ENCODE results near the gene RNASEL.

RNASEL gene

GRCh38 chr1:182627622-182628021, 38.6 kb upstream of the RNASEL start:
- TF ChIP-seq, protein P1, sequence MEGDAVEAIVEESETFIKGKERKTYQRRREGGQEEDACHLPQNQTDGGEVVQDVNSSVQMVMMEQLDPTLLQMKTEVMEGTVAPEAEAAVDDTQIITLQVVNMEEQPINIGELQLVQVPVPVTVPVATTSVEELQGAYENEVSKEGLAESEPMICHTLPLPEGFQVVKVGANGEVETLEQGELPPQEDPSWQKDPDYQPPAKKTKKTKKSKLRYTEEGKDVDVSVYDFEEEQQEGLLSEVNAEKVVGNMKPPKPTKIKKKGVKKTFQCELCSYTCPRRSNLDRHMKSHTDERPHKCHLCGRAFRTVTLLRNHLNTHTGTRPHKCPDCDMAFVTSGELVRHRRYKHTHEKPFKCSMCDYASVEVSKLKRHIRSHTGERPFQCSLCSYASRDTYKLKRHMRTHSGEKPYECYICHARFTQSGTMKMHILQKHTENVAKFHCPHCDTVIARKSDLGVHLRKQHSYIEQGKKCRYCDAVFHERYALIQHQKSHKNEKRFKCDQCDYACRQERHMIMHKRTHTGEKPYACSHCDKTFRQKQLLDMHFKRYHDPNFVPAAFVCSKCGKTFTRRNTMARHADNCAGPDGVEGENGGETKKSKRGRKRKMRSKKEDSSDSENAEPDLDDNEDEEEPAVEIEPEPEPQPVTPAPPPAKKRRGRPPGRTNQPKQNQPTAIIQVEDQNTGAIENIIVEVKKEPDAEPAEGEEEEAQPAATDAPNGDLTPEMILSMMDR (IDR thresholded peaks at IDR 0.05; ENCODE audit: low read depth, low read length, missing control alignments) = no peak

DNA sequence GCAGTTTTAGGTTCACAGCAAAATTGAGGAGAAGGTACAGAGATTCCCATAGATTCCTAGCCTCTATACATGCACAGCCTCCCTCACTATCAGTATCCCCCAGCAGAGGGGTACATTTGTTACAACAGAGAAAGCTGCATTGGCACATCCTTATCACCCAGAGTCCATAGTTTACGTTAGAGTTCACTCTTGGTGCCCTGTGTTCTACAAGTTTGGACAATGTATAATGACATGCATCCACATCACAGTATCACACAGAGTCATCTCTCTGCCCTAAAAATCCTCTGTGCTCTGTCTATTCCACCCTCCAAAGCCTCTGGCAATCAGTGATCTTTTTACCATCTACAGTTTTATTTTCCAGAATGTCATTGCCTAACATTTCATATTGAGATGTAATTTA, 37.5 kb upstream of the RNASEL start:
- no peak overlapping the region for H3K4me3 ChIP-seq (replicated peaks; ENCODE audit: low read depth, low read length)
- TF ChIP-seq, protein P1 (IDR thresholded peaks at IDR 0.05; ENCODE audit: low read depth, low read length, missing control alignments) = no peak
- DNase-seq (ENCODE audit: extremely low read depth, low read depth) = no peak

More at GRCh38 chr1:182627622-182628021, 38.6 kb upstream of the RNASEL start:
- H3K4me3 ChIP-seq (replicated peaks; ENCODE audit: low read depth, low read length) = no peak overlapping the region
- DNase-seq (ENCODE audit: extremely low read depth, low read depth) = no peak

- no peak for DNase-seq (ENCODE audit: extremely low read depth, low read depth)
- no peak overlapping the region for H3K4me3 ChIP-seq (replicated peaks; ENCODE audit: low read depth, low read length)
- TF ChIP-seq, protein P1 (IDR thresholded peaks at IDR 0.05; ENCODE audit: low read depth, low read length, missing control alignments) = no peak
These were observed 36.9 kb upstream of the RNASEL start for GRCh38 chr1:182625719-182626504.

DNA sequence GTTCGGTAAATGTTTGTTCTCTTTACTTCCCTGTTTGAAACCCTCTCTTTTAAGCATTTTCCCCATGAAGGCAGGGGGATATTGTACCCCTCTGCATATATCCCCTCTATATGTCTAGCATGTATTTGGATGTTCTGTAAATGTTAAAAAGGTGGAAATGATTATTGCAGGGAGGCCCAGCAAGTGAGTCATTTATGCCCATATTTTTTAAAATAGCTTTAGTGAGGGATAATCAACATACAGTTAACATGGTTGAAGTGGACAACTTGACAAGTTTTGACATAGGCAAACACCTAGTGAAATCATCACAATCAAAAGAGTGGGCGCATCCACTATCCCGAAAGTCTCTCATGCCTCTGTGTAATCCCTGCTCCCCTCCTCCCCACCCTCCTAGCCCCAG, 36.0 kb upstream of the RNASEL start:
- no peak overlapping the region for H3K4me3 ChIP-seq (replicated peaks; ENCODE audit: low read depth, low read length)
- TF ChIP-seq, protein P1 (IDR thresholded peaks at IDR 0.05; ENCODE audit: low read depth, low read length, missing control alignments) = no peak
- no peak for DNase-seq (ENCODE audit: extremely low read depth, low read depth)

- no peak overlapping the region for H3K4me3 ChIP-seq (replicated peaks; ENCODE audit: low read depth, low read length)
- TF ChIP-seq, protein P1 (IDR thresholded peaks at IDR 0.05; ENCODE audit: low read depth, low read length, missing control alignments) = no peak
- DNase-seq (ENCODE audit: extremely low read depth, low read depth) = no peak
These were observed 35.5 kb upstream of the RNASEL start for GRCh38 chr1:182624577-182624976.

DNA sequence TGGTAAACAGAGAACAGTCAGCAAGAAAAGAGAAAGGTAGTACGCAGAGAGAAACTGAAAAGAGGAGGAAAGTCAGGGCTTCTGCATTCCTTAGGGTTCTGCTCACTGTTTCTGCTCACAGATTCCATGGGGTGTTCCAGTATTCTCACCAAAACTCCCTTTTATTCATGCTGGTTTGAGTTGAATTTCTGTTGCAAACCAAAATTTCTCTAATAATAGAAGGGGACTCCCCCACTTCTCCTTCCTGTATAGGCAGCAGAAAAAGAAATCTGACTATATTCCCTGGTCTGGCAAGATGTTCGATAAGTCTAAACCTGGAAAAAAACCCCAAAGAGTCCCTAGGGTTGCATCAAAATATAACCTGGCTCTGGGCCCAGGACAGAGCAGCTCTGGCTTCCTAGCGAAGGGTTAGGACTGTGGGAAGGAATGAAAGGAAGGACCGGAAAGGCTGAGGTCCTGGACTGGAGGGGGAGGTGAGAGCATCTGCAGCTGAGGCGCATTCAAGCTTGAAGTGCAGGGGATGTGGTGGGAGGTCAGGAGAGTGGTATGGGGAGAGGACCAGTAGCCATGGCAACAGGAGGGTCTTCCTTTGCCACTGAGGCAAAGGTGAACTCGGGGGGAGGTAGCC, 34.0 kb upstream of the RNASEL start:
- TF ChIP-seq, protein P1 (IDR thresholded peaks at IDR 0.05; ENCODE audit: low read depth, low read length, missing control alignments) = no peak
- H3K4me3 ChIP-seq (replicated peaks; ENCODE audit: low read depth, low read length) = no peak overlapping the region
- DNase-seq (ENCODE audit: extremely low read depth, low read depth) = no peak
